Activated naive CD4-positive, alpha-beta T cell treated with anti-CD3 and anti-CD28 coated beads, Interleukin-2, amount 50 U/mL, for 72 hours (primary cell): ENCODE measurements around the gene CDK19. TPM values are rescaled to one million over a fixed set of nuclear protein-coding genes. Genes with fewer than 3 reads are reported as not detected.

Experiments
- ATAC-seq, 2 donors: fragments of 150-1000 bp; cut with Tn5 transposase; 2 replicates each; pipeline ENCODE4 v1.10.0; 2021; ENCODE audit warnings: mild to moderate bottlenecking in 2 of 2, moderate library complexity in 2 of 2
- DNase-seq, 2 donors: peaks; one replicate each; pipeline ENCODE4 v3.0.0; 2021 to 2022; ENCODE audit warnings: low spot score in 2 of 2
- H3K27ac Mint-ChIP-seq, 2 donors: one replicate each; pipeline ENCODE4 v1.8.0; 2022; ENCODE audit warnings: mild to moderate bottlenecking in 2 of 2, mixed read lengths in 2 of 2
- H3K36me3 Mint-ChIP-seq, 2 donors: one replicate each; pipeline ENCODE4 v1.8.0; 2022; ENCODE audit warnings: mixed read lengths in 2 of 2
- H3K9me3 Mint-ChIP-seq, 2 donors: one replicate each; pipeline ENCODE4 v1.8.0; 2022; ENCODE audit warnings: mixed read lengths in 2 of 2
- total RNA-seq, 2 donors: library from RNA; stranded (reverse); gene quantifications; one replicate each; pipeline ENCODE4 v1.2.3, GENCODE V29; 2022

CDK19 gene
- total RNA-seq, 2 donors from 2014 or later: 14.3 to 17.9 TPM

DNA sequence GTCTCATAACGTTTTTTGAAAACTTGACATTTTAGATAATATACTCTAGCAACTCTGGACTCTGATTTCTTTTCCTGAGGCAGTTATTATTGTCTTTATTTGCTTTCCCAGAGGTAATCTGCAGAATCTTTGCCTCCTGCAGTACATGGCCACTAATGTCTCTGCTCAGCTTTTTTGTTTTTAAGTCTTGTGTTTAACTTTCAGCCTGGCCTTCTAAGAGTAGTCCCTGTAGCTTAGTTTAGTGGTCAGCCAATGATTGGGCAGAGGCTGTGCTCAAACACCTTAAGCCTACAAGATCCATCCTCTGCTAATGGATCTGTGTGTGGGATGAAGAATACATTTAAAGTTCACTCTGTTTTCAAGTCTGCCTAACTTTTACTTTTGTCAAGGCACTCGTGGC is 241.7 kb downstream of the CDK19 start:
- ATAC-seq: no peak
- DNase-seq: no peak
- Mint-ChIP-seq H3K27ac (no peak overlapping the region), H3K36me3 (peaks cover under 1% of the 10 kb centered on the region in 2 donors), H3K9me3 (no peaks in the 10 kb centered on the region)

DNA sequence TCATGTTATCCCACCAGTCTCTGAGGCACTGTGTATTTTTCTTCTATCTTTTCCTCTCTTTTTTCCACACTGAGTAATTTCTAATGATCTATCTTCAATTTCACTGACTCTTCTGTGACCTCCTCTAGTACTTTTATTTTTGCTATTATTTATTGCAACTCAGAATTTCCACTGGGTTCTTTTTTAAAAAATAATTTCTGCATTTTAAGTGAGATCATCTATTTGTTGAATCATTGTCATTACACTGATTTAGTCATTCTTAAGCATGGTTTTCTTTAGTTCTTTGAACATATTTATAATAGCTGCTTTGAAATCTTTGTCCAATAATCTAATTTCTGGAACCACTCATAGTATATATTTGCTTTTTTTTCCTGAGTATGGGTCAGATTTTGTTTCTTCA is 242.1 kb downstream of the CDK19 start:
- ATAC-seq (no peak), DNase-seq (no peak)
- Mint-ChIP-seq H3K27ac (no peak overlapping the region), H3K9me3 (no peaks in the 10 kb centered on the region), H3K36me3 (no peaks in the 10 kb centered on the region)

DNA sequence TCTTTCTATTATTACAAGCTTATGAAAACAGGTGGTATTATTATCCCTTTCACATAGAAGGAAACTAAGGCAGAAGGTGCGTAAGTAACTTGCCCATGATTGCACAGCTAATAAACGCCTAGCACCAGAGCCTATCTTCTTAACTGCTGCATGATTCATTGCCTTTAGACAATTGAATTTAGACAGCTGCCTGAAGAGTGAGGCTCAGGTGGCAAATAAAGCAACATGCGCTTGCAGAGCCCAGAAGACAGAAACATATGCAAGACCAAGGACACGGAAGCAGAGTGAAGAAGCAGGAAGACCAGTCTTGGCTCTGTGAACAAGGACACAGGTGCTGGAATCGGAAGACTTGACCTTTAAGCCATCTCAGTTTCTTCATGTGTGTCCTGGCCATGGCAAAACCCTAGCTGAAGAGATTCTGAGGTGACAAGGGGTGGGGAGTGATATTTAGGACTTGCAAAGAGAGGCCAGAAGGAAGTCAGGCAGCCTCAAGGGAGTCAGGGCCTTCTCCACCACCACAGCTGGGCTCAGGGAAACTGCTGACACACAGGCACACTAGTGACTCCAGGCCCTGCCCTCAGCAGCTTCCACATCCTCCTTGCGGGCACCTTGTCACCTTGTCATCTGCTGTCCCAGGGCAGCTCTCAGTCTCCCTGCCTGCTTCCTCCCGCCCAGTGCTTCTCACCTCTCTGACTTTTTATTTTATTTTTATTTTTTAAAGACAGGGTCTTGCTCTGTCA is 247.1 kb downstream of the CDK19 start:
- DNase-seq (no peak), ATAC-seq (peak in 1 of 2 donors; percentile 56)
- peaks cover 0 to under 1% of the 10 kb centered on the region in 2 donors for H3K9me3 Mint-ChIP-seq
- no peak overlapping the region for H3K27ac Mint-ChIP-seq
- no peaks in the 10 kb centered on the region for H3K36me3 Mint-ChIP-seq

DNA sequence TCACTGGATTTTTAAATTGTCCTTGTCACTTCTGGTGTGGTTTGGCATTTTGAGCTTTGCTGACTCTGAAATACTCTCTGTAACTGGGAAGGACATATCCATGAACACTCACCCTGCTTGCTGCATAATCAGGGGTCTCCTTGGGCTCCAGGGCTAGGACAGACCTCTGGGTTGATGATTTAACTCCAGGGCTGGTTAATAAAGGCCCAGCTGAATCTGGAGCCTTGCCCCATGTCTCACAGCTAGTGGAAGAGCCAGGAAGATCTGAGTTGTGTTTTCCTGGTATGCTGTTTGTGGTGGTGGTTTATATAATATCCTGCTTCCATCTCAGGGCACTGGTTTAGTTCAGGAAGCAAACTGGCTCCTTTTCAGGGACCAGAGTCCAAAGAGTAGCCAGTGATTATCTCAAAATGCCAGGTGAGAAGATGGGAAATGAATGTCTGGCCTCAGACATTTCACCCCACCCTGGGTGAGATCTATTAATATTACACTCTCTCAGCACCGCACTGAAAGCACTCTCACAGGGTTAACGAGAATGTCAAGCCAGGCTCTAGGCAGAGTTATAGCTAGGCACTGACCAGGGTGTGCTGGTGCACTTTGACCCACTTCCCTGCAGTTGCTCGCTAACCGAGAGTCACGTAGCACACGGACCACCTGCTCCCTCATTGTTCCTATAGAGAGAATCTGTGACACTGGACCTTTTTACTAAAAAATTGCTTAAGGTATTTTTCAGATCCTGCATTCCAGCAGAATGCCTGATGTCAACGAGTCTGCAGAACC is 248.7 kb downstream of the CDK19 start:
- no peak overlapping the region for H3K27ac Mint-ChIP-seq
- DNase-seq (no peak), ATAC-seq (no peak)
- peaks cover 0 to 4% of the 10 kb centered on the region in 2 donors for H3K36me3 Mint-ChIP-seq
- H3K9me3 Mint-ChIP-seq: peaks cover 0 to 11% of the 10 kb centered on the region in 2 donors

DNA sequence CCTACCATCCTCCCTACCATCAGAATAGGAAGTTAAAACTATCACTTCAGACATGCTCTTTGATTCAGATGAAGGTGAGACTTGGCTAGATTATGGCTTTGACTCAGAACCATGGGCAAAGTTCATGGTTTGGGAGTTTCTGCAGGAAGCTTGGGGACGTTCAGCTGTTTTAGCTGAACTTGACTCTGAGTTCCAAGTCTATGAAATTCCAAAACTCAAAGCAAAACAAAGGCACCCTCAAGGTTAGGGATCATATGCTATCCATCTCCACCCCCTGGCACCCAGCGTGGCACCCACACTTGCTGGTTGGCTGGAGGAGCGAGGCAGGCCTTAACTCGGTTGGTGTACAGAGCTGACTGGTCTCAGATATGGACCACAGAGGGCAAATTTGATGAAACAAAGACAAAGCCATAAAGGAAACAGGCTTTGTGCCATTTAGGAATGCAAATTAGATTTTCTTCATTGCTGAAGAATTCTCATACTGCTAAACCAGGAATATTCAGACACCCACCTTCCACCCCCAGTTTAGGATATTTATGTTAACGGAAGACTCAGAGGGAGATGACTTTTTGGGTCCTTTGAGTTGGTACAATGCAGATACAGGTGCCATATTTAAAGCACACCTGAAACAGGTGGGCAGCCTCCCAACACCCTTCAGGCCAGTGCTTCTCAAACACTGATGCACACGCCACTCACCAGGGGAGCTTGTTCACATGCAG is 250.4 kb downstream of the CDK19 start:
- peaks cover 0 to 11% of the 10 kb centered on the region in 2 donors for H3K9me3 Mint-ChIP-seq
- DNase-seq: no peak
- H3K36me3 Mint-ChIP-seq: peaks cover 0 to 4% of the 10 kb centered on the region in 2 donors
- ATAC-seq: no peak
- H3K27ac Mint-ChIP-seq: no peak overlapping the region

DNA sequence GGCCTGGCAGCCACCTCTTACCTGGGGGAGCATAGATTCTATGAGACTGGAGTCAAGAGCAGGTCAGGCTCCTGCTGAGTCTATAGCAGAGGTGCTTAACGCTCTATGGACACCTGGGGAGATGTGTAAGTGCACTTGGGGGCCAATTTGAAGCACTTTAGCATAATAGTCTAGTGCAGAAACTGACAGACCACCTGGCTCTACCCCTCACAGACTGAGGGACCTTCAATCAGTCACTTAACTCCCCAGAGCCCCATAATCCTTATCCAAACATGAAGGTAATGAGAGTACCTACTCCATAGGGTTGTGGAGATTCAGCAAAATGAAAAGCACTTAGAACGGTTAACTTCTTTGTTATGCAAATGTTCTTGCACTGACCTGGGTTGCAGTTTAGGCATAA is 251.6 kb downstream of the CDK19 start:
- H3K9me3 Mint-ChIP-seq: peaks cover 0 to 11% of the 10 kb centered on the region in 2 donors
- ATAC-seq: no peak
- DNase-seq: no peak
- H3K36me3 Mint-ChIP-seq: peaks cover 0 to 4% of the 10 kb centered on the region in 2 donors
- no peak overlapping the region for H3K27ac Mint-ChIP-seq

DNA sequence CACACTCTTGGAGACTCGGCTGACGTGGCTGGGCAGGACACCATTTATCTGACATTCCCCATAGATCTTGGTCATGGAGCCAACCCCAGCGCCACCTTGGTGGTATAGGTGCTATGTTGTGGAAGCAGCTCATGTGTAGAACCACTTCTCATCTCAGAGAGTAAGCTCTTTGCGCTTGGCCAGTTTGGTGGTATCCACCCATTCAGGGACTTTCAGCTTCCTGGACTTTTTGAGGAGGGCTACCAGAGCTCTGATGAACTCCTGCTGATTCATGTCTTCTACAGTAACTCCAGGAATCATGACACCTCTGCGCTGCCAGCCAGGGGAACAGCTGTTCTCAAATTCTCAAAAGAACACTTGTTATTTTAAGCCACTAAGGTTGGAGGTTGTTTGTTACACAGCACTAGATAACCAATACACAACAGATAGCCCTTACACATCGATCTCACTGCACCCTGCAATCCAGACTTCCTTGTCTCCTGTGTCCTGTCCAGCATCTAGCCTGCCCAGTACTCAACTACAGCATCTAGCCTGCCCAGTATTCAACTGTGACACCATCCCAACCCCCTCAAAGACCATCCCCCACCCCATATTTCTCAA is 252.9 kb downstream of the CDK19 start:
- DNase-seq (no peak), ATAC-seq (no peak)
- Mint-ChIP-seq H3K27ac (no peak overlapping the region), H3K9me3 (peaks cover 0 to 11% of the 10 kb centered on the region in 2 donors), H3K36me3 (peaks cover 0 to 4% of the 10 kb centered on the region in 2 donors)

DNA sequence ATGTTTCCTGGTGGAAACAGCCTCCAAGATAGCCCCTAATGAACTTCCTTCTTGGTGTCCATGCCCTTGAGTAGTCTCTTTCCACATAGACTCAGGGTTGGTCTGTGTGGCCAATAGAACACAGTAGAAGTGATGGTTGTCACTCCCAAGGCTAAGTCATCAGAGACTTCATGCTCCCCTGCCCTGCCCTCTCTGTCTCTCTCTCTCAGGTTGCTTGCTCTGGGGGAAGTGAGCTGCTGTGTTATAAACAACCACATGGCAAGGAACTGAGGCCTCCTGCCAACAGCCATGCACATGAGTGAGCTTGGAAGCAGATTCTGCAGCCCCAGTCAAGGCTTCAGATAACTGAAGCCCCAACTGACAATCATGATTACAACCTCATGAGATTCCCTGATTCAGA is 253.6 kb downstream of the CDK19 start:
- H3K36me3 Mint-ChIP-seq: peaks cover 0 to 4% of the 10 kb centered on the region in 2 donors
- DNase-seq (no peak), ATAC-seq (no peak)
- H3K9me3 Mint-ChIP-seq: peaks cover 0 to 11% of the 10 kb centered on the region in 2 donors
- no peak overlapping the region for H3K27ac Mint-ChIP-seq

DNA sequence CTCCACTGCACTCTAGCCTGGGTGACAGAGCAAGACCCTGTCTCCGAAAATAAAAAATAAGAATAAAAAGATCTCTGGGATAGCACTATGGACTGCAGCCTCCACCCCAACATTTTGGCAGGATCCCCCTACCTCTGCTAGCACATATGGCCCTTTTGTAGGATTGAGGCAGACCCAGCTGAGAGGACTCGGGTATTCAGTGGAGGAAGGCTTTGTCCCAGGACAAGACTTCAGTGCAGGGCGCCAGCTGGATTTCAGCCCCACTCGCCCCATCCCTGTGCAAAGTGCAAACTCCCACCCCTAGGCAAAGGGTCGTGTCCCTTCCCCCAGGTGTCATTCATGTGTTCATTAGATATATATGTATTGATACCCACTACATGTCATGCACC is 254.3 kb downstream of the CDK19 start:
- Mint-ChIP-seq H3K36me3 (peaks cover 0 to 4% of the 10 kb centered on the region in 2 donors), H3K27ac (no peak overlapping the region), H3K9me3 (peaks cover 0 to 11% of the 10 kb centered on the region in 2 donors)
- ATAC-seq (no peak), DNase-seq (no peak)

DNA sequence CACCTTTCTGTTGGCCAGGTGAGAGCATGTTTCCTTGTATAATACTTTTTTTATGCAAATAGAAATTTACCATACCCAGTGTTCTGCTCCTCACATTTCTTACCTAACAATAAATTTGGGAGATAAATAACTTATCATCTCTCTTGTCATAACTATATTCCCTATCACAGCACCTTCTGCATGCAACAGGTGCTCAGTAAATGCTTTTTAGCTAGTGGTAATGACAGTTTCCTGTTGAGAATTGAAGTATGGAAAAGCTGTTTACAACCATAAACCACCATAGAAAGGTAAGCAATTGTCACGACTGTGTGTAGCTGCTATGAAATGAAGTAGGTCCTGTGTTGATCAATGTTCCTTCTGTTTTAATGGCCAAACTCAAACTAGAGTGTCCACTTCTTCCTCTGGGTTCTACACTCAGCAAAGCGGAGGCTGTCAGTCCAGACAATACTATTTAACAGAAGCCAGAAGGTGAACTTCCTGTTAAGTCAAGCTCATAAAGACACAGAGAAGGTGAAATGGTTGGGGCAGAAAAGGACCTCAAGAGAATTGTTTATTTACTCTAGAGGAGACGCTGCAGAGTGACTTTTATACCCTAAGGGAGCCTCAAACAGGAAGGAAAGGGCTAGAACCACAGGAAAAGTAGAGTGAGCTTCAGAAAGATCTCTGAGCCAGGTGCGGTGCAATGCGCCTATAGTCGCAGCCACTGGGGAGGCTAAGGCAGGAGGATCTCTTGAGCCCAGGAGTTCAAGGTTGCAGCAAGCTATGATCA is 254.8 kb downstream of the CDK19 start:
- ATAC-seq (peak in 1 of 2 donors; percentile 31), DNase-seq (no peak)
- peaks cover 0 to 11% of the 10 kb centered on the region in 2 donors for H3K9me3 Mint-ChIP-seq
- peaks cover 0 to 4% of the 10 kb centered on the region in 2 donors for H3K36me3 Mint-ChIP-seq
- no peak overlapping the region for H3K27ac Mint-ChIP-seq

Other genes with a start within 250 kb of the CDK19 start
- 10 to 100 TPM; 78.0 to 83.7 TPM for gene AMD1, start 59.3 kb upstream of the CDK19 start, total RNA-seq
- 10 to 100 TPM; 72.0 to 85.7 TPM for gene GTF3C6, start 143.2 kb upstream of the CDK19 start, total RNA-seq
- gene RPF2, start 166.6 kb upstream of the CDK19 start, total RNA-seq: 10 to 100 TPM; 33.1 to 41.7 TPM